Neural progenitor cell (in vitro differentiated cells): ENCODE data around the gene COG5.

Experiments
- EZH2 ChIP-seq: fragments of 200-600 bp; sonication (generic); IDR thresholded peaks from 2 replicates; pipeline ENCODE4 v1.6.1; 2017; ENCODE audit warnings: antibody characterized with exemption, mild to moderate bottlenecking, moderate library complexity
- TF ChIP-seq, protein P1 (sequence below): fragments of 200-600 bp; sonication (generic); IDR thresholded peaks from 2 replicates; pipeline ENCODE4 v1.5.1; 2017; ENCODE audit warnings: antibody characterized with exemption, mild to moderate bottlenecking

DNA sequence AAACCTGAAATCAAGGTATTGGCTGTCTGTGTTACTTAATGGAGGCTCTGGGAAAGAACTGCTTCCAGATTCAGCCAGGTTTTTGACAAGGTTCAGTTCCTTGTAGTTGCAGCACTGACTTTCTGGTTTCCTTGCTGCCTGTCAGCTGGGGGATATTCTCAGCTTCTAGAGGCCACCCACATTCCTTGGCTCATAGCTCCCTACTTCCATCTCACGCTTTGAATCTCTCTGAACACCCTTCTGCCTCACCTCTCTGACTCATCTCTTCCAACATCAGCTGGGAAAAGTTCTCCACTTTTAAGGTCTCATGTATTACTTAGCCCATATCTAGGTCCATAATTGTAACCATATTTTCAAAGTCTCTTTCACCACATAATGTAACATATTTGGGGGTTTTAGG is 116.7 kb downstream of the COG5 start:
- TF ChIP-seq, protein P1, sequence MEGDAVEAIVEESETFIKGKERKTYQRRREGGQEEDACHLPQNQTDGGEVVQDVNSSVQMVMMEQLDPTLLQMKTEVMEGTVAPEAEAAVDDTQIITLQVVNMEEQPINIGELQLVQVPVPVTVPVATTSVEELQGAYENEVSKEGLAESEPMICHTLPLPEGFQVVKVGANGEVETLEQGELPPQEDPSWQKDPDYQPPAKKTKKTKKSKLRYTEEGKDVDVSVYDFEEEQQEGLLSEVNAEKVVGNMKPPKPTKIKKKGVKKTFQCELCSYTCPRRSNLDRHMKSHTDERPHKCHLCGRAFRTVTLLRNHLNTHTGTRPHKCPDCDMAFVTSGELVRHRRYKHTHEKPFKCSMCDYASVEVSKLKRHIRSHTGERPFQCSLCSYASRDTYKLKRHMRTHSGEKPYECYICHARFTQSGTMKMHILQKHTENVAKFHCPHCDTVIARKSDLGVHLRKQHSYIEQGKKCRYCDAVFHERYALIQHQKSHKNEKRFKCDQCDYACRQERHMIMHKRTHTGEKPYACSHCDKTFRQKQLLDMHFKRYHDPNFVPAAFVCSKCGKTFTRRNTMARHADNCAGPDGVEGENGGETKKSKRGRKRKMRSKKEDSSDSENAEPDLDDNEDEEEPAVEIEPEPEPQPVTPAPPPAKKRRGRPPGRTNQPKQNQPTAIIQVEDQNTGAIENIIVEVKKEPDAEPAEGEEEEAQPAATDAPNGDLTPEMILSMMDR, result no peak
- TF ChIP-seq EZH2, result no peak
